Measurements from ENCODE around the gene PNPLA3.

Gene PNPLA3

DNA sequence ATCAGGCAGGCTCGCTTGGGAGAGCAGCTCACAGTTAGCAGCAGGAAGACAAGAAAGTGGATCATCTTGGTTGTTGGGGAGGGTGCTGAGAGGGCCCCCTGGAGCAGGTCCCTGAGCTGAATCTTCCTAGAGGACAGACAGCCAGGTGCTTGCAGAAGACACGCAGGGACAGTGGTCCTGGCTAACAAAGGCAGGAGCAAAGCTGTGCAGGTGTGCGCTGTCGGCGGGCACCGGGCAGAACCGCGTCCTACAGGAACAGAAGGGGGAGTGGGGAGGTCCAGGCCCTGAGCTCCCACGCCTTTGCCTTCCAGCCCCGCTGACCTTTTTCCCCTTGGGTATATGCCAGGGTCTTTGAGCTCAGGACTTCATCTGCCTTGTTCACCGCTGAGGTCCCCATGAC lies 70.4 kb downstream of the PNPLA3 start:
- no peaks in the 10 kb centered on the region for H4K20me1 ChIP-seq (ENCODE audit: insufficient read depth)
- no peaks in the 10 kb centered on the region for H3K79me2 ChIP-seq (ENCODE audit: insufficient read depth, low read depth)
- H3K27me3 ChIP-seq (ENCODE audit: insufficient read depth, low read depth) = no peaks in the 10 kb centered on the region
- H3K4me1 ChIP-seq (ENCODE audit: low read depth, poor library complexity, severe bottlenecking) = no peaks in the 10 kb centered on the region
- H3K4me3 ChIP-seq (IDR thresholded peaks at IDR 0.05; ENCODE audit: insufficient read depth, low read depth, low read length) = no peak overlapping the region
- TF ChIP-seq, protein P1, sequence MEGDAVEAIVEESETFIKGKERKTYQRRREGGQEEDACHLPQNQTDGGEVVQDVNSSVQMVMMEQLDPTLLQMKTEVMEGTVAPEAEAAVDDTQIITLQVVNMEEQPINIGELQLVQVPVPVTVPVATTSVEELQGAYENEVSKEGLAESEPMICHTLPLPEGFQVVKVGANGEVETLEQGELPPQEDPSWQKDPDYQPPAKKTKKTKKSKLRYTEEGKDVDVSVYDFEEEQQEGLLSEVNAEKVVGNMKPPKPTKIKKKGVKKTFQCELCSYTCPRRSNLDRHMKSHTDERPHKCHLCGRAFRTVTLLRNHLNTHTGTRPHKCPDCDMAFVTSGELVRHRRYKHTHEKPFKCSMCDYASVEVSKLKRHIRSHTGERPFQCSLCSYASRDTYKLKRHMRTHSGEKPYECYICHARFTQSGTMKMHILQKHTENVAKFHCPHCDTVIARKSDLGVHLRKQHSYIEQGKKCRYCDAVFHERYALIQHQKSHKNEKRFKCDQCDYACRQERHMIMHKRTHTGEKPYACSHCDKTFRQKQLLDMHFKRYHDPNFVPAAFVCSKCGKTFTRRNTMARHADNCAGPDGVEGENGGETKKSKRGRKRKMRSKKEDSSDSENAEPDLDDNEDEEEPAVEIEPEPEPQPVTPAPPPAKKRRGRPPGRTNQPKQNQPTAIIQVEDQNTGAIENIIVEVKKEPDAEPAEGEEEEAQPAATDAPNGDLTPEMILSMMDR (conservative IDR thresholded peaks at IDR 0.05; ENCODE audit: low read depth, low read length) = no peak
- H3K36me3 ChIP-seq (ENCODE audit: insufficient read depth) = no peaks in the 10 kb centered on the region
- H3K4me2 ChIP-seq = no peak overlapping the region
- H2AFZ ChIP-seq (ENCODE audit: low read depth) = no peak overlapping the region
- no peak overlapping the region for H3K9ac ChIP-seq
- no peak overlapping the region for H3K27ac ChIP-seq

DNA sequence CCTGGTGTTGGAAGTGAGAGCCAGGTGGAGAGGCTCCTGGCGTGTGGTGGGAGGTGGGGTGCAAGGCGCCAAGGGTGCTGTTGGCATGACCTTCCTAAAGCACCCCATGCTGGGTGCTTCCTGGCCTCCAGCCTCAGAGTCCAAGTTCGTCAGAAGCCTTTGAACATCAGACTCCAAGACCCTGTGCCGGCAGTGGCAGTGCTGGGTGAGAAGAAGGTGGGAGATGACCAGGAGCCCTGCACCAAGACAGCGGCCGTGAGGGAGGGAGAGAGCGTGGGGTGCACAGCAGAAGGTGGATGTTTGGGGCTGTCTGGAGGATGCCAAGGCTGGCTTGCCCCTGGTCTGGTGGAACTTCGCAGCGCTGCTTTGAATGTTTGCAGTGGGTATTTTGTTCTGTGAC lies 70.8 kb downstream of the PNPLA3 start:
- H3K27me3 ChIP-seq (ENCODE audit: insufficient read depth, low read depth) = no peaks in the 10 kb centered on the region
- H2AFZ ChIP-seq (ENCODE audit: low read depth) = no peak overlapping the region
- H3K4me1 ChIP-seq (ENCODE audit: low read depth, poor library complexity, severe bottlenecking) = no peaks in the 10 kb centered on the region
- H3K4me3 ChIP-seq (IDR thresholded peaks at IDR 0.05; ENCODE audit: insufficient read depth, low read depth, low read length) = no peak overlapping the region
- TF ChIP-seq, protein P1 (conservative IDR thresholded peaks at IDR 0.05; ENCODE audit: low read depth, low read length) = no peak
- H3K79me2 ChIP-seq (ENCODE audit: insufficient read depth, low read depth) = no peaks in the 10 kb centered on the region
- H4K20me1 ChIP-seq (ENCODE audit: insufficient read depth) = no peaks in the 10 kb centered on the region
- no peaks in the 10 kb centered on the region for H3K36me3 ChIP-seq (ENCODE audit: insufficient read depth)
- no peak overlapping the region for H3K9ac ChIP-seq
- H3K27ac ChIP-seq = no peak overlapping the region
- H3K4me2 ChIP-seq = no peak overlapping the region

DNA sequence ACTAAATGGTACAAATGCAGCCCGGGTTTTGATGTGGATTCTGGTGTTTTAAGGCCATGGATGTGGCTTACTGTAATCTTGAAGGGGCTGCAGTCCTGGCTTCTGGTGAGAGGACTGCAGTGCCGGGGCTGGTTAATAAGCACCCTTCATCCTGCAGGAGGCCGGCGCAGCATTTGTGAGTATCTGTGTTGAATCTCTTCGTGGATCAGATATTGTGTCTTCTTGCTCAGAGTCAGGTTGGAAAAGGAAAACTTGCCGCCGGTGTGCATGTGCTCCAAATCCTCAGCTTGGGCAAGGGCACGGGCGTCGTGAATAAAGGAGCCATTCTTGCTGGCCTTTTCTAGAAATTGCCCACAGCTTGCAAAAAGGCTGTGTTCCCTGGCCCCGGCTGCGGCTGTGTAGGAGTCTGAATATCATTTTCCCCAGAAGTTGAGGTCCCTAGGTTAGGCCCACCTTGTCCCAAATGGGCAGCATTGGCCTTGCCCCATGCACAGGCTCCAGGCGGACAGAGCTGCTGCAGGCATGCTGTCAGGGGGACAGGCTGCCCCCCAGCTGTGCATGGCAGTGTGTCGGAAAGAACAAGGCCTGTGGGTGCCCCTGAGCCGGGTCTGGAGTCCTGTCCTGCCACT lies 71.6 kb downstream of the PNPLA3 start:
- no peaks in the 10 kb centered on the region for H3K4me1 ChIP-seq (ENCODE audit: low read depth, poor library complexity, severe bottlenecking)
- H4K20me1 ChIP-seq (ENCODE audit: insufficient read depth) = no peaks in the 10 kb centered on the region
- TF ChIP-seq, protein P1 (conservative IDR thresholded peaks at IDR 0.05; ENCODE audit: low read depth, low read length) = no peak
- no peak overlapping the region for H2AFZ ChIP-seq (ENCODE audit: low read depth)
- H3K79me2 ChIP-seq (ENCODE audit: insufficient read depth, low read depth) = no peaks in the 10 kb centered on the region
- H3K27ac ChIP-seq = no peak overlapping the region
- H3K36me3 ChIP-seq (ENCODE audit: insufficient read depth) = no peaks in the 10 kb centered on the region
- H3K27me3 ChIP-seq (ENCODE audit: insufficient read depth, low read depth) = no peaks in the 10 kb centered on the region
- H3K9ac ChIP-seq = no peak overlapping the region
- H3K4me2 ChIP-seq = no peak overlapping the region
- H3K4me3 ChIP-seq (IDR thresholded peaks at IDR 0.05; ENCODE audit: insufficient read depth, low read depth, low read length) = no peak overlapping the region

DNA sequence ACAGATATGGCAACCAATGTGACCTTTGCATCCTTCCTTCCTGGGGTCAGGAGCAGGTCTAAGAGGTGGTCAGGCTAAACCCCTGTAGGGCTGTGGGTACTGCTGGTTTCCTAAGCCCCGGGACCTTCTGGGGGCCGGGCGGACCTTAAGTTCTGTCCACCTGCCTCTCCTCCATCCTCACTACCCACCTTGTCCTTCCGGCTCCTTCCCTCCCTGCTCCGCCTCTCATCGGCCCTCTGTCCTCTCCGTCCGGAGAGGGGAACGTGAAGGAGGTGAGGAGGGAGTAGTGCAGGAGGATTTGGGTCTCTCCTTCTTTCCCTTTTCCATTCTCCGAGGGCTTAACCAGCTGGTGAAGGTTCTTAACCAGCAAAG lies 72.2 kb downstream of the PNPLA3 start:
- no peaks in the 10 kb centered on the region for H3K36me3 ChIP-seq (ENCODE audit: insufficient read depth)
- no peak overlapping the region for H3K4me3 ChIP-seq (IDR thresholded peaks at IDR 0.05; ENCODE audit: insufficient read depth, low read depth, low read length)

More for the DNA sequence above, 72.2 kb downstream of the PNPLA3 start:
- Histone ChIP-seq H3K4me2 (no peak overlapping the region), H3K79me2 (ENCODE audit: insufficient read depth, low read depth) (no peaks in the 10 kb centered on the region), H3K9ac (no peak overlapping the region), H3K27ac (no peak overlapping the region), H2AFZ (ENCODE audit: low read depth) (no peak overlapping the region), H4K20me1 (ENCODE audit: insufficient read depth) (no peaks in the 10 kb centered on the region), H3K27me3 (ENCODE audit: insufficient read depth, low read depth) (no peaks in the 10 kb centered on the region), H3K4me1 (ENCODE audit: low read depth, poor library complexity, severe bottlenecking) (no peaks in the 10 kb centered on the region)
- TF ChIP-seq, protein P1 (conservative IDR thresholded peaks at IDR 0.05; ENCODE audit: low read depth, low read length) = no peak
